Endothelial cell of umbilical vein (primary cell): ENCODE measurements around the gene OPRL1.

Experiments
- EZH2 ChIP-seq: IDR thresholded peaks from 2 replicates; pipeline ENCODE4 v1.6.1; 2012; ENCODE audit warnings: borderline replicate concordance, low read depth, mild to moderate bottlenecking, moderate library complexity, low read length, inconsistent platforms; ENCODE audit not compliant: severe bottlenecking
- MYC ChIP-seq: IDR thresholded peaks from one replicate; pipeline ENCODE4 v1.6.1; 2011; ENCODE audit warnings: mild to moderate bottlenecking, low read depth, low read length
- POLR2A ChIP-seq: IDR thresholded peaks from 2 replicates; pipeline ENCODE4 v1.6.1; 2012; ENCODE audit warnings: low read depth, mild to moderate bottlenecking, control low read depth, low read length
- TF ChIP-seq, protein P1 (sequence below), 2 donors: IDR thresholded peaks; 1 replicate in 1 of 2; 2 replicates in 1 of 2; pipeline ENCODE4 v1.5.1; 2011; ENCODE audit warnings: low read length in 2 of 2, mild to moderate bottlenecking in 2 of 2, moderate library complexity in 2 of 2, control low read depth in 1 of 2, inconsistent platforms in 1 of 2, low read depth in 1 of 2; ENCODE audit not compliant: insufficient read depth in 1 of 2; ENCODE audit errors: extremely low read depth in 1 of 2

DNA sequence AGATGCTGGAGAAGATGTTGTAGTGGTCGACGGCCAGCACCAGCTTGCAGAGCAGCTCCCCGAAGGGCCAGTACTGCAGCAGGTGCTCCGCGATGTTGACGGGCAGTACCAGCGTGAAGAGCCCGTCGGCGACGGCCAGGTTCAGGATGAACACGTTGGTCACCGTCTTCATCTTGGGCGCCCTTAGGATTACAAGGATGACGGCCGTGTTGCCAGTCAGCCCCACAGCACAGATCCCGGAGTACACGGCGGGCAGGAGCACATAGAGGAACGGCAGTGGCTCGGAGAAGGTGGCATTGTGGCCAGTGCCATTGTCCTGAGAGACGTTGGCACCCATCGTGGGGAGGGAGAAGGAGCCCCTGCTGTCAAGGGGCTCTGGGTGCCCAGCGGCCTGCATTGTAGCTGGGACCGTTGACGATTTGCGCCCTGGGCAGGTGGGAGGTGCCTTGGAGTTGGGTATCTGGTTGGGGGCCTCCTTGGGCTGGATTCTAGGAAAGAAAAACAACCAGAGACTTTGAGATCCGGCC, 26.6 kb downstream of the OPRL1 start:
- TF ChIP-seq EZH2 (no peak), POLR2A (no peak), MYC (no peak)
- TF ChIP-seq, protein P1, sequence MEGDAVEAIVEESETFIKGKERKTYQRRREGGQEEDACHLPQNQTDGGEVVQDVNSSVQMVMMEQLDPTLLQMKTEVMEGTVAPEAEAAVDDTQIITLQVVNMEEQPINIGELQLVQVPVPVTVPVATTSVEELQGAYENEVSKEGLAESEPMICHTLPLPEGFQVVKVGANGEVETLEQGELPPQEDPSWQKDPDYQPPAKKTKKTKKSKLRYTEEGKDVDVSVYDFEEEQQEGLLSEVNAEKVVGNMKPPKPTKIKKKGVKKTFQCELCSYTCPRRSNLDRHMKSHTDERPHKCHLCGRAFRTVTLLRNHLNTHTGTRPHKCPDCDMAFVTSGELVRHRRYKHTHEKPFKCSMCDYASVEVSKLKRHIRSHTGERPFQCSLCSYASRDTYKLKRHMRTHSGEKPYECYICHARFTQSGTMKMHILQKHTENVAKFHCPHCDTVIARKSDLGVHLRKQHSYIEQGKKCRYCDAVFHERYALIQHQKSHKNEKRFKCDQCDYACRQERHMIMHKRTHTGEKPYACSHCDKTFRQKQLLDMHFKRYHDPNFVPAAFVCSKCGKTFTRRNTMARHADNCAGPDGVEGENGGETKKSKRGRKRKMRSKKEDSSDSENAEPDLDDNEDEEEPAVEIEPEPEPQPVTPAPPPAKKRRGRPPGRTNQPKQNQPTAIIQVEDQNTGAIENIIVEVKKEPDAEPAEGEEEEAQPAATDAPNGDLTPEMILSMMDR (IDR thresholded peaks at IDR 0.05; ENCODE audit: extremely low read depth in 1 of 2, insufficient read depth in 1 of 2, low read depth in 1 of 2, low read length in 2 of 2): no peak
